ENCODE measurements around the gene COX8A.

The COX8A gene, protein sequence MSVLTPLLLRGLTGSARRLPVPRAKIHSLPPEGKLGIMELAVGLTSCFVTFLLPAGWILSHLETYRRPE

DNA sequence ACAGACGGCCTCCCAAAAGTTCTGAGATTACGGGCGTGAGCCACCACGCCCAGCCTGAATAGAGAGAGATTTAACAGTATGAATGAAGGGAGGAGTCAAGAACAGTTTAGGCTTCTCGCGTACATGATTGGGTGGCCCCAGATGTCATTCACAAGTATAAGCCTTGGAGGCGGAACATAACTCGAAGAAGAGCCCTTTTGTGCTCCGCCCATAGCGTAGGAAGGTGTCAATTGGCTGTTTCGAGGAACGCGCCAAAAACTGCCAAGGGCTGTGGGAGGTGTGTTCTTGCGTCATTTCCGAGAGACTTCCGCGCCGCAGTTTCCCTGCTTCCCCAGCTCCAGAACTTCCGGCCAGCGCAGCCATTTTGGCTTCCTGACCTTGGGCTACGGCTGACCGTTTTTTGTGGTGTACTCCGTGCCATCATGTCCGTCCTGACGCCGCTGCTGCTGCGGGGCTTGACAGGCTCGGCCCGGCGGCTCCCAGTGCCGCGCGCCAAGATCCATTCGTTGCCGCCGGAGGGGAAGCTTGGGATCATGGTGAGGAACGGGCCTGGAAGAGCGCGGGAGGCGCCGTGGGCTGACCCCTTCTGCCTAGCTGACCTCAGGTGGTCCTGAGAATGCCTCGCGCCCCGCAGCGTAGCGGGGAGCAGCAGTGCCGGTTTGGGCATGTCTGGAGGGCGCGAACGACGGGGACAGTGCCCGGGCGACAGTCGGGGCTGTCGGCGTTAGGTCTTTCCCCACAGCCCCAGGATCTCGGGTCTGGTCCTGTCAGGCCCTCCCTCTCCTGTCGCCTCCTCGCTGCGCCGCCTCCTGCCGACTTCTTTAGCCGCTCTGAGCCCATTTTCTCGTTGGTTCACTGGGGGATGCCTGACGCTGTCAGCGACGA, at the start of gene COX8A:
COX8A (plus strand) TSS at position 362 of the 885 bp plus-strand sequence; CDS start at position 423, 61 bp downstream.
- DNase-seq (peak; percentile 93), ATAC-seq (peak; percentile 99)
- Mint-ChIP-seq H3K36me3 (ENCODE audit: low read depth) (peaks cover 18% of the 10 kb centered on the region), H3K9me3 (no peaks in the 10 kb centered on the region), H3K4me3 (peak within 1 kb of the TSS; percentile 94), H3K27ac (peak within 1 kb of the TSS; percentile 98), H3K27me3 (no peaks in the 10 kb centered on the region), H3K4me1 (peaks cover 27% of the 10 kb centered on the region)

DNA sequence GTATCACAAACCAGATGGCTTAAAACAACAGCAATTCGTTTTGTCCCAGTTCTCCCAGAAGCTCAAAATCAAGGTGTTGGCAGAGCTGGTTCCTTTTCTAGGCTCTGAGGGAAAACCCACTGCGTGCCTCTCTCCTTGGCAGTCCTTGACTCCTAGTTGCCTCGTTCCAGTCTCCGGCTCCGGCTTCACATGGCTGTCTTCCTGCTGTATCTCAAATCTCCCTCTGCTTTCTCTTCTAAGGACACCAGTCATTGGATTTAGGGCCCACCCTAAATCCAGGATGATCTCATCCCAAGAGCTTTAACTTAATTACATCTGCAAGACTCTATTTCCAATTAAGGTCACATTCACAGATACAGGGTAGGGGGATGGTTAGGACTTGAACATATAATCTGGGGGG, 44.8 kb upstream of the COX8A start:
- ATAC-seq = no peak
- Mint-ChIP-seq H3K27me3 (no peaks in the 10 kb centered on the region), H3K4me1 (no peaks in the 10 kb centered on the region), H3K9me3 (no peaks in the 10 kb centered on the region), H3K4me3 (no peak overlapping the region), H3K27ac (no peak overlapping the region), H3K36me3 (ENCODE audit: low read depth) (no peaks in the 10 kb centered on the region)
- no peak for DNase-seq

DNA sequence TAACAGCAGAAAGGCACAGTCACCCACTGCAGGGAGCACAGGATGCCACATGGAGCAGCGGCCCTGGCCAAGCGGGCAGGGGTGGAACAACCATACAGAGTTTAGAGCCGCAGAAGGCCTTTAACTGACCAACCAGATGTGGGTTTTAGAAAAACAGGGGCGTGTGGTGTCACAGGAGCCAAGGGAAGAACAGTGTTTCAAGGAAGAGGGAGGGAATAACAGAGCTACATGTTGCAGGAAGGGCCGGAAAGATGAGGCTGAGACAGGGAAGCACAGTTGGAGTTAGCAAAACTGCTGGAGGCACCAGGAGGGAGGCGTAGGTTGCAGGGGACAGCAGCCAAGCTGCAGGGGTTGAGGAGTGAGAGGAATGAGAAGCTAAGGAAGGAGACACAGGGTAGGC, 43.4 kb upstream of the COX8A start:
- ATAC-seq (no peak), DNase-seq (no peak)
- Mint-ChIP-seq H3K27ac (no peak overlapping the region), H3K4me3 (no peak overlapping the region), H3K27me3 (no peaks in the 10 kb centered on the region), H3K4me1 (no peaks in the 10 kb centered on the region), H3K36me3 (ENCODE audit: low read depth) (no peaks in the 10 kb centered on the region), H3K9me3 (no peaks in the 10 kb centered on the region)

DNA sequence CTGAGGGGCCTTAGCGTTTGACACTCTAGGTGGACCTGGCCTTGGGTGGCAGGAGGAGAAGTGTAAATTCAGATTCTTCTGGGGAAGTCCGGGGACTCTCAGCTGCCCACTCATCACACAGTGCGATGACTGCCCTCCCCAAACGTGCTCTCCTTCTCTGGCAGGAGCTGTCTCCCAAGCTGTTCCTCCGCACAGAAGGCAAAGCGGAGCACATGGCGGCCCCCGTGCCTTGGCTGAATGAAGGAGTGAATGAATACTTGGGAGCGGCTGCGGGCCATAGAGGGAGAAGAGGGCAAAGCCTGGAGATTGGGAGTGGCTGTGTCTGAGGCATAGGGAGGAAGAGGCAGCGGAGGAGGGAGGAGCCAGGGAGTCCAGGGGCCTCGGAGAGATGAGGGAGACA, 42.5 kb upstream of the COX8A start:
- DNase-seq = no peak
- no peak for ATAC-seq
- Mint-ChIP-seq H3K36me3 (ENCODE audit: low read depth) (no peaks in the 10 kb centered on the region), H3K27me3 (no peaks in the 10 kb centered on the region), H3K4me3 (no peak overlapping the region), H3K9me3 (no peaks in the 10 kb centered on the region), H3K27ac (no peak overlapping the region), H3K4me1 (no peaks in the 10 kb centered on the region)

DNA sequence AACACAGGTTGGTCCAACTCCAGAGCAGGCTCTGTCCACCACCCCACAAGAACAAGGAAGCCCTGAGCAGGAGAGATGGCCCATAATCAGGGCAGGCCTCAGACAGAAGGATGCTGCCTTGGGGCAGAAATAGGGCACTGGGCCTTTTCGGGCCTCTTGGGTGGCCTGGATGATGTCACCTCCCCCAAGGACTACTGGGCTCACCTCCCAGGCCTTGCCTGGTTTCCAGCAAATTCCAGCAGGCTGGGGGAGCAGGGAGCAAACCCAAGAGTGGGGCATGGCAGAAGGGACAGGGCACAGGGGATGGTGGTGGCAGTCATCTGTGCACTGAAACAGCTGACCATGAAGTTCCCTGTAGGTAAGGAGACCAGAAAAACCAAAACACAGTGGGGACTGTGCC, 41.0 kb upstream of the COX8A start:
- Mint-ChIP-seq H3K4me1 (peaks cover 9% of the 10 kb centered on the region), H3K36me3 (ENCODE audit: low read depth) (no peaks in the 10 kb centered on the region), H3K9me3 (no peaks in the 10 kb centered on the region), H3K4me3 (no peak overlapping the region), H3K27me3 (no peaks in the 10 kb centered on the region), H3K27ac (no peak overlapping the region)
- no peak for DNase-seq
- no peak for ATAC-seq

DNA sequence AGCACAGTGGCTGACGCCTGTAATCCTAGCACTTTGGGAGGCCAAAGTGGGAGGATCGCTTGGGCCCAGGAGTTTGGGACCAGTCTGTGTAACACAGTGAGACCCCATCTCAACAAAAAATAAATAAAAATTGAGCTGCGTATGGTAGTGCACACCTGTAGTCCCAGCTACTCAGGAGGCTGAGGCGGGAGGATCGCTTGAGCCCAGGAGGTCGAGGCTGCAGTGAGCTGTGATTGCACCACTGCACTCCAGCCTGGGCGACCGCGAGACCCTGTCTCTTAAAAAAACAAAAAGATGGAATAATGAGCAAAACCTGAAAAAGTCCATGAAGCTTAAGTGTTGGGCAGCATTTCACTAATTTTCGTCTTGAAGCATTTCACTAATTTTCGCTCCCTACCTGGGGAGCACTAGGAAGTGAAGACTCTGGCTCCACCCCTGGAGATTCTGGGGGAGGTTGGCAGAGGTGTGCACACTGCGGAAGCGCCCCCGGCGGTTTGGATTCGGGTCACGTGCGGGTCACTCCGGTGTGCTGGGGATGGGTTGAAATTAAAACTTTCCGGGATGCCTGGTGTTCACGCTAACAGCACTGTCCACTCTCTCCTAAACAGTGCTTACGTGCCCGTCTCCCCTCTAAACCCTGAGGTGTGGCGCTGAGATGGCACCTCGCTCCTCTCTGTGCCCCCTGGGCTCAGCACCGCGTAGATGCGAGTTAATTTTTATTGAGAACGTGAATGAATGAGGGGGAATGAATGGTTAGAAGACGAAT, 36.5 kb upstream of the COX8A start:
- peaks cover 2% of the 10 kb centered on the region for H3K36me3 Mint-ChIP-seq (ENCODE audit: low read depth)
- H3K9me3 Mint-ChIP-seq = no peaks in the 10 kb centered on the region
- peaks cover 25% of the 10 kb centered on the region for H3K4me1 Mint-ChIP-seq
- H3K4me3 Mint-ChIP-seq = peak overlapping the region; percentile 83
- H3K27me3 Mint-ChIP-seq = no peaks in the 10 kb centered on the region
- H3K27ac Mint-ChIP-seq = peak overlapping the region; percentile 86
- peak; percentile 44 for DNase-seq
- ATAC-seq = peak; percentile 16

DNA sequence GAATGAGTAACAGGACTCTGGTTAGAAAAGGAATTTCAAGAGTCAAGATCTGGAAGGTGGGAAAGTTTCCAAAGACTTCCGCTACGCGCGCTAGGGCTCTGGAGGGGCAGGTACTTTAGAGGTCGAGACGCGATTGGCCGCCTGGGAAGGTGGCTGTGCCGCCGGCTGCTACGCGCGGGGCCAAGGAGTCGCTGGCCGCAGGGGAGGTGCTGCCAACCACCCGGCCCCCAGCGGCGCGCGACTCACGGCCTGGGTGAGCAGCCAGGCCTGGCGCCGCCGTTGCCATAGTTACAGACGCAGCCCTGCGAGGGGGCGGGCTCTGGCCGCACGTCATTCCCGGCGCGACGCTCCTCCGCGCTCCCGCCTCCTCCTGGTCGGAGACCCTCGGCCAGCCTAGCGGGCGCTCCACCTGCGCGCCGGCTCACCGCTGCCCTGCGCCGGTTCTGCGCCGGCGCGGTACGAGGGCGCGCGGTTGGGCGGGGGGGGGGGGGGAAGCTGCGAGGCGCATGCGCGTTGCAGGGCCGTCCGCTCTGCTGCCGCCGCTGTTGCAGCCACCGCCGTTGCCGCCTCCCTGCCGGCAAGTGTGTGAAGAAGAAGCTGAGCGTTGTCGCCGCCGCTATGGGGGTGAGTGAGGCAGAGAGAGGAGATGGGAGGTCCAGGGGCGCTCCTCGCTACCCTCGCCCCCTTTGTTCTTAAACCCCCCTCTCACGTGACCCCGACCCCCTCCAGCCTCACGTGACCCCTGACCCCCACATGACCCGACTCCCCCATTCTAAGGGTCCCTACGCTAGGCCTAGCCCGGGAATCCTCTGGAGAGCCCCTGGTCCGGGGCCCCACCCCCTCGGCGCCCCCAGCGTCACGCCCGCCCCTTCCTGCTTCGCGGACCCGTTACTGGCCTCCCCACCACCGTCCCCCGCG, 35.7 kb upstream of the COX8A start, which contains the start of gene NAA40:
NAA40 (plus strand) TSS at position 524 of the 918 bp plus-strand sequence; CDS start at position 619, 95 bp downstream.
- DNase-seq (peak; percentile 96), ATAC-seq (peak; percentile 97)
- peaks cover 2% of the 10 kb centered on the region for H3K36me3 Mint-ChIP-seq (ENCODE audit: low read depth)
- H3K9me3 Mint-ChIP-seq = no peaks in the 10 kb centered on the region
- H3K27ac Mint-ChIP-seq = peak within 1 kb of the TSS; percentile 86
- peaks cover 25% of the 10 kb centered on the region for H3K4me1 Mint-ChIP-seq
- peak within 1 kb of the TSS; percentile 83 for H3K4me3 Mint-ChIP-seq
- H3K27me3 Mint-ChIP-seq = no peaks in the 10 kb centered on the region

DNA sequence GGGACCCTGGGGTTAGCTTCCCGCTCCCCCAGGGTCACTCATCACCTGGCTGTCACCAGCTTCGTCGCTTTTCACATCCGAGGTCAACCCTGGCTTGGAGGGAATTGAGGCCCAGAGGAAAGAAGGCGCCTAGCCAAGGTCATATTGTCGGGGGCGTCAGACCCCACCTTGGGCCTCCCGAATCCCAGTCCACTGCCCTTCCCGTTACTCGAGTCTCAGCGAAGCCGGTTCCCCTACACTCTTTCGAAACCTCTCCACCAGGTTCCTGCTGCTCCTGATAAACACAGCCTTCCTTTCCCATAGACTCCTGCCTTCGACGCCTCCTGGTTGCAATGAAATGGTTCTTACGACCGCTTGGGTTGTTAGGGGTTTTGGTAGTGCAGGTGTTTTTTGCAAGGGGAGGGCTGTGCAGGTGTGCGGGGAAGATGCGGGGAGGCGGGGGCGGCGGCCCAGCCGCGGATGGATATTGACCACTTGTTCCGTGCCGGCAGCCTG, 35.0 kb upstream of the COX8A start:
- Mint-ChIP-seq H3K9me3 (no peaks in the 10 kb centered on the region), H3K4me1 (peaks cover 25% of the 10 kb centered on the region), H3K36me3 (ENCODE audit: low read depth) (peaks cover 2% of the 10 kb centered on the region), H3K27me3 (no peaks in the 10 kb centered on the region), H3K4me3 (peak overlapping the region; percentile 83), H3K27ac (peak overlapping the region; percentile 80)
- ATAC-seq (no peak), DNase-seq (no peak)

DNA sequence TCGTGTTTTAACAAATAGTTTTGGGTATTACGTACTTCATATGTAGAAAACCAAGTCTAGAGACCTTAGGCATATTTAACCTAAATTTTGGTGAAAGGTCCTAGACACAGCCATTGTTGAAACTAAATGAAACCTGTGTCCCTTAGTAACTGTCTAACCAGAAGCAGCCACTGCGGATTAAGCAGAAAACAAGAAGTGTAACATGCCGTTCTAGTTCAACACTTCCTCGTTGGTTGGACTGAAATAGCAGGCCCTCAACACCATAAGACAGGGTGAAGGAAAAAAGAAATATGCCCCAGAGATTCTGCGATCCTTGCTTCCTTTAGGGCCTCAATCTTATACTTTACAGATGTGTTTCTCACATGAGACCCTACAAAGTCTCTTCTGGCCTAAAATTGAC, 33.6 kb upstream of the COX8A start:
- peaks cover 2% of the 10 kb centered on the region for H3K36me3 Mint-ChIP-seq (ENCODE audit: low read depth)
- H3K27ac Mint-ChIP-seq = no peak overlapping the region
- H3K4me1 Mint-ChIP-seq = peaks cover 25% of the 10 kb centered on the region
- DNase-seq (no peak), ATAC-seq (no peak)
- H3K4me3 Mint-ChIP-seq = peak overlapping the region; percentile 83
- no peaks in the 10 kb centered on the region for H3K9me3 Mint-ChIP-seq
- no peaks in the 10 kb centered on the region for H3K27me3 Mint-ChIP-seq

DNA sequence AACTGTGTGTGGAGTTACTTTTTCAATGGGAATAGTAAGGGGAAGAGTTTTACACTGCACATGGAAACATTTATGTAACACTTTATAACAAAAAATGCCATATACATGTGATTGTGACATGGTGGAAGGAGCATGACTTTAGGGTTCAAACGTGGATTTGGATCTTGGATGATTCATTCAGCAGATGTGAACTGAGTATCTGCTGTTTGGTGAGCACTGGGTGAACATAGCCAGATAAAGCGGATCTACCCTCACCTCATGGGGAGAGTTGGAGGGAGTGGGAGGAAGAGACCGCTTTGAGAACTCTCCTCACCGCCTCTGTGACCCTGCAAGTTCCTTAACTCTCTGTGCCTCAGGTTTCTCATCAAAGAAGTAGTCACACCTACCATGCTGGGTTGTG, 32.5 kb upstream of the COX8A start:
- Mint-ChIP-seq H3K9me3 (no peaks in the 10 kb centered on the region), H3K36me3 (ENCODE audit: low read depth) (peaks cover 4% of the 10 kb centered on the region), H3K4me3 (no peak overlapping the region), H3K27ac (no peak overlapping the region), H3K4me1 (peaks cover 25% of the 10 kb centered on the region), H3K27me3 (no peaks in the 10 kb centered on the region)
- ATAC-seq (no peak), DNase-seq (no peak)

DNA sequence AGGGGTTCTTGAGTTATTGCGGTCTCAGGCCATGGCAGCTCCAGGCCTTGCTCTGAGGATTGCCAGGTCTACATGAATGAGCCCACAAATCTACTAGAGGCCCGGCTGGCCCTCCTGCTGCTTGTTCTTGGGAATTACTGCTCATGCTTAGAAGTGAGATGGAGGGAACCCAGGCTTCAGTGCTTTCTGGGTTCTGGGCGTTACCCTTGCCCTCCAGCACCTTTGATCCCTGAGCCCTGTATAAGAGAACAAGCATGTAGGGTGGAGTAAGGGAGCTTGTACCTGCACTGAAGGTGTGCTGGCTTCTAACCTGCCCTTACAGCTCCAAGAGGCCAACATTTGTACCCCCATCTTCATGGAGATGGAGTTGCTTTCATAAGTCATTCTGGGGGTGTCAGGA, 31.6 kb upstream of the COX8A start:
- H3K27me3 Mint-ChIP-seq = no peaks in the 10 kb centered on the region
- ATAC-seq = no peak
- peaks cover 4% of the 10 kb centered on the region for H3K36me3 Mint-ChIP-seq (ENCODE audit: low read depth)
- H3K27ac Mint-ChIP-seq = no peak overlapping the region
- no peak for DNase-seq
- H3K4me3 Mint-ChIP-seq = no peak overlapping the region
- H3K9me3 Mint-ChIP-seq = no peaks in the 10 kb centered on the region
- peaks cover 21% of the 10 kb centered on the region for H3K4me1 Mint-ChIP-seq

DNA sequence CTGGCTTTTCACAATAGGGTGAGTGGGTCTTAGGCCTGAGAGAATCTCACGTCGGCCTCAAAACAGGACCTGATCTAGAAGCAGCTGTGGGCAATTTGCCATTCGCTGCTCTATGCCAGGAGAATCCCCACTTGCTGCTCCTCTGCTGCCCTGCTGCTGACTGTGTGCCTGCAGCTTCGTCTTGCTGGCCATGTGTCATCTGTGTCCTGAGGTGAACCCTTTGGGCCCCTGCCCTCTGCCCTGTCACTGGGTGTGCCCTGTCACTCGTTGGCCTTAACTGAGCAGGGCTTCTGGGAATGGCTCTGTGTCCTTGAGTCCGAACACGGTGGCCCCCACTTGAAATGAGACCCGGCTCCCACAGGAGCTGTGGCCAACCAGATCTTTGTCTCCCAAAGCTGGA, 29.4 kb upstream of the COX8A start:
- no peaks in the 10 kb centered on the region for H3K27me3 Mint-ChIP-seq
- peaks cover 11% of the 10 kb centered on the region for H3K4me1 Mint-ChIP-seq
- DNase-seq (no peak), ATAC-seq (no peak)
- H3K9me3 Mint-ChIP-seq = no peaks in the 10 kb centered on the region
- H3K36me3 Mint-ChIP-seq (ENCODE audit: low read depth) = peaks cover 7% of the 10 kb centered on the region
- H3K27ac Mint-ChIP-seq = no peak overlapping the region
- no peak overlapping the region for H3K4me3 Mint-ChIP-seq

DNA sequence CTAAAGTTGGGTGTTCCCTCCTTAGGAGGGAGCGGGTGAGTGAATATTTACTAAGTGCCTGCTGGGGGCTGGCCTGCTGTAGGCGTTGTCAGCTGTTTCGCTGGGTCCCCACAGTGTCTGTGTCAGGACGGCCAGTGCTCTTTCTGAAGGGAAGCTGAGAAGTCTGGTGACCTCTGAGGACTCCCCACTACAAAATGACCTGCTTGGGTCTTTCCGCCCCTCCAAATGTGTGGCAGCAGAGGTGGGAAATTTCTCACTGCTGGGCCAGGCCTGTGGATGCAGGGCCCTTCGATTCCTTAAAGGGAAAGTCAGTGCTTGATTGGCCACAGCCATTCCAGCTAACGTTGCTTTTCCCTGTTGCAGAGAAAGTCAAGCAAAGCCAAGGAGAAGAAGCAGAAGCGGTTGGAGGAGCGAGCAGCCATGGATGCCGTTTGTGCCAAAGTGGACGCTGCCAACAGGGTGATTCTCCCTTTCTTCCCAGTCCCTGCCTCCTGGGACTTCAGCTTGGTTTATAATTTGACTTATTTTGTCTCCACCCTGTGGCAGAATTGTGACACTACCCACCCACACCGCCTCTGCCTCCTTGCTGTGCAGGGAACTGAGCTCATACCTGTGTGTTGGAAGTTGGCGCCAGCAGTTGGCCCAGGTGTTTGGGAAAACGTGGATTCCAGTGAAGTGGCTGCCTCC, 28.8 kb upstream of the COX8A start:
- no peak overlapping the region for H3K4me3 Mint-ChIP-seq
- ATAC-seq (no peak), DNase-seq (peak; percentile 29)
- no peaks in the 10 kb centered on the region for H3K27me3 Mint-ChIP-seq
- peaks cover 6% of the 10 kb centered on the region for H3K4me1 Mint-ChIP-seq
- H3K9me3 Mint-ChIP-seq = no peaks in the 10 kb centered on the region
- no peak overlapping the region for H3K27ac Mint-ChIP-seq
- peaks cover 7% of the 10 kb centered on the region for H3K36me3 Mint-ChIP-seq (ENCODE audit: low read depth)

Data from activated naive CD8-positive, alpha-beta T cell treated with anti-CD3 and anti-CD28 coated beads, Interleukin-2, amount 50 U/mL, for 24 hours (primary cell).